ENCODE data around the gene ENPEP. TPM values are rescaled to one million over a fixed set of nuclear protein-coding genes. Genes with fewer than 3 reads are reported as not detected.
"Not testable (repeated sequence)": the region's sequence is repeated elsewhere in the genome, so short reads cannot be mapped to it uniquely, and the experiment has no call there.

Gene ENPEP
- total RNA-seq, 1 donor from 2014 or later = 4.1 TPM

GRCh38 chr4:110480031-110480549 is 4.1 kb downstream of the ENPEP start:
- ATAC-seq = peak; percentile 73
- intact Hi-C loops (cut with DNase I) = no loop called here
- no peak for DNase-seq (ENCODE audit: missing footprints)

DNA sequence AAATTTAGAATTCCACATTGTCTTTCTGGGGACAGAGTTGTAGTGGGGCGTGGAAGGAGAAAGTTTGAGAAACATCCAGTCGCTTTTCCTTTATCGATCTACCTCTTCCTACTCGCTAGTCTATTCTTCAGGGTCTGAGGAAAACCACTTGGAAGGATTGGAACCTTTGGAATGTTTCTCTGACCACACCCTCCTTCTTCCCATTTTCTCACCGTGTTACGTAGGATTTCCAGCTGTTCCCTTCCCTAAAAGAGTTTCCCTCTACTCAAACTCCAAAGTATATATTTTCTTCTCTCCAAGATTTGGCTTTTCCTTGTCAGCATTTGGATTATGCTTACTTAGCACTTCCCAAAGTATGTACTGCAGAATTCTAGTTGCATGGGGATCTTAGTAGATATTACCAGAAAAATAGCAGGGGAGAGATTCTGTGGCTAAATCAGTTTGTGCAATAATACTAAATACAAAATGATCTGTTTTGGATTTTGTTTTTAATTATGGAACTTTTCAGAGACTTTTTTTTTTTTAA is 4.9 kb downstream of the ENPEP start:
- no peak for DNase-seq (ENCODE audit: missing footprints)
- intact Hi-C loops (cut with DNase I) = no loop called here
- no peak for ATAC-seq

DNA sequence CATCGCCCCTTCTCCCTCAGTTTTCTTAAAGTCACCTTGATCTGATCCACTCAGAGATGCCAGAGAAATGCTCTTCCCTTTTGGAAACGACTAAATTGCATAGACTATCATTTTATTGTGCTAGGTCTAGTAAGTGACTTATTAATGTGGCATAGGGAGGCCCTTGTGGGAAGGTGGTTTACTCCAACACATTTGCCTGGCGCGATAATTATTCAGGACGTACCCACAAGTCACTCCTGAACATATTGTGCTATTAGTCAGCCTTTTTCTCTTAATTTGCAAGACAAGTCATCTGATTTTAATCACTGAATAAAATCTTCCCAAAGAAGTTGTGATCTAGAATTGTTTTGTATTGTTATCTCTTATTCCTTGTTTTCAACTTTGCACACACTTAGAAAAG is 7.6 kb downstream of the ENPEP start:
- DNase-seq (ENCODE audit: missing footprints) (no peak), ATAC-seq (no peak)
- intact Hi-C loops (cut with DNase I) = no loop called here

GRCh38 chr4:110484029-110484428 is 8.1 kb downstream of the ENPEP start:
- ATAC-seq (no peak), DNase-seq (ENCODE audit: missing footprints) (no peak)
- intact Hi-C loops (cut with DNase I) = no loop called here

DNA sequence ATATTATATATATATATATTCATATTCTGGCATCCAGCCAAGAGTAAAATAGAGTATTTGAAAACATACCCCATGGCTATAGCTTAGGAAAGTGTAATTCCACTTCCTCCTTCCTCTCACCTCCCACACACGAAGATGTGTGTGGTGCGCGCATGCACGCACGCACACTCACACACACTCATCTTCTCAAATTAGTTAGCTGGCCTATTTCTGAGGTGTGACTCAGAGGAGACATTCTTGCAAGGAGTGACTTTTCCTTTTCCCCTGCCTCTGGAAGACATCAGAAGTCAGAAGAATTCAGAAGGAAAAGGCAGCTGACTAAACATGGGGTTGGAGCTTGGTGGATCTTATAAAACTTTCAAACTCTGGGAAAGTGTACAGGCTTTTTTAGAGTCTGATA is 8.8 kb downstream of the ENPEP start:
- DNase-seq (ENCODE audit: missing footprints) = no peak
- no peak for ATAC-seq
- intact Hi-C loops (cut with DNase I) = no loop called here

- intact Hi-C loops (cut with DNase I) = no loop called here
- DNase-seq (ENCODE audit: missing footprints) (no peak), ATAC-seq (no peak)
Measured at GRCh38 chr4:110485452-110485851, 9.5 kb downstream of the ENPEP start.

DNA sequence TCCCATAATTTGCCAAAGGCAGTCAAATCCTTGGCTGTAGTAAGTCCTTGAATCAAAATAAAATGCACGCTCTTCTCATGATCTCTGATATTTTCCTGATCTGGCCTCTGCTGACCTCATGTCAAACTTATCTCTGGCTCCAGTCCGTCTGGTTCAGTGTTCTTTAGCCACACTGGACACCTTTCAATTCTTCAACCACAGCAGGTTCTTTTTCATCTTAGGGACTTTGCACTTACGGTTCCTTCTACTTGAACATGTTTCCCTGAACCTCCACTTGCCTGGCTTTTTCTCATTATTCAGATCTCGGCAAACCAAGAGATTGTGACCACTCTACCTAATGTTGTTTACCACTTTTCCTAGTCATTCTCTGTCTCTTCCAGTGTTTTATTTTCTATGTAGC is 10.3 kb downstream of the ENPEP start:
- no peak for ATAC-seq

GRCh38 chr4:110486850-110487249 is 10.9 kb downstream of the ENPEP start:
- ATAC-seq; intact Hi-C loops (cut with DNase I); DNase-seq (ENCODE audit: missing footprints): not testable (repeated sequence)

More for the DNA sequence above, 10.3 kb downstream of the ENPEP start:
- no peak for DNase-seq (ENCODE audit: missing footprints)
- intact Hi-C loops (cut with DNase I) = no loop called here

DNA sequence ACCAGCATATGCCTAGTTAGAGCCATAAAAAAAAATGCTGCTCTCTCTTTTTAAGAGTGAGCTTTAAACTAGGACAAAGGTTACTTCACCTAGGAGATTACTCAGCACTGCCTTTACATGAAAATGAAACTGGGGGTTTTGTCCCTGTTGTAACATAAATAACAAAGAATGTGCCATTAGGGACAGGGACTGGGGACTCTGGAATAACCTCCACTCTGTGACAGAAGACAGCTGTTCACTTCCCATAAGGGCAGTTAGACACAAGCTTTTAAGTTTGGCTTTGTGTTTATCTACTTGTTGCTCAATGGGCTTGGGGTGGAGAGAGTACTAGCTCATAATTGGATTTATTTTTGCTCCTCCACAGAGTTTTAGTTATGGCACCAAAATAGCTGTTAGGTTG is 11.9 kb downstream of the ENPEP start:
- intact Hi-C loops (cut with DNase I) = no loop called here
- DNase-seq (ENCODE audit: missing footprints) (no peak), ATAC-seq (peak; percentile 95)

GRCh38 chr4:110489901-110490508 is 14.1 kb downstream of the ENPEP start:
- intact Hi-C loops (cut with DNase I) = no loop called here
- ATAC-seq = no peak
- no peak for DNase-seq (ENCODE audit: missing footprints)

DNA sequence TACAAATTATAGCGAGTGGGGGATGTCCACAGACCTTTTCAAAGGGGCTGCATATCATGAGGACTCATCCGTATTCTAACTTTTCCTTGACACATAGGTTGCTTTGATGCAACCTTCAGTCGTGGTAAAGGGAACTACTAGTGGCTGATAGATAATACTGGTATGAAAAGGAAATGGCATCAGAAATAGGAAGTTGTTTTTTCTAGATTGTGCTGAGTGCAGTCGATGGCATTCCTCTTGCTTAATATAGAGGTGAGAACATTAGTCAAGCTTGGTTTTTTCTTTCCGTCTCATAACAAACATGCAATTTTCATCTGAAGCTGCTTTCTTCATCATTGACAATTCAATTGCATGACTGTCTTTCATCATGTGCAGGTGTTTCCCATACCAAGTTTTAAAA is 16.6 kb downstream of the ENPEP start:
- intact Hi-C loops (cut with DNase I) = no loop called here
- DNase-seq (ENCODE audit: missing footprints) = no peak
- no peak for ATAC-seq

- intact Hi-C loops (cut with DNase I) = no loop called here
- DNase-seq (ENCODE audit: missing footprints) (no peak), ATAC-seq (no peak)
Measured at GRCh38 chr4:110493520-110493919, 17.6 kb downstream of the ENPEP start.

DNA sequence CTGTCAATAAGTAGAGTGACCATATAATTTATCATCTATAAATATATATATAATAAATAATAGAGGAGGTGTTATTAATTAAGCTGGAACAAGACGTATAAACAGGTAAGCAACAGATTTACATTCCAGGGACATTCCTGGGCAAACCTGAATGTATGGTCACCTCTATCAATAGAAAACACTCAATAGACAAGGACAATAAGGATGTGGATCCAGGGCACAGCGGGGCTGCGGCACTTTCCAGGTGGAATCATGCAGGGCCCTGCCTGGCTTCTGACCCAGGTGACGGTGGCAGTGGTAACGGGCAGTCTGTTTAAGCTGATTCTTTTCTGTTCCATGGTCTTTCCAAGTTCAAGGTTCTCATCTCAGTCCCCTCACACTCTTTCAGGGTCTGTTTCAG is 22.5 kb downstream of the ENPEP start:
- intact Hi-C loops (cut with DNase I) = no loop called here

DNA sequence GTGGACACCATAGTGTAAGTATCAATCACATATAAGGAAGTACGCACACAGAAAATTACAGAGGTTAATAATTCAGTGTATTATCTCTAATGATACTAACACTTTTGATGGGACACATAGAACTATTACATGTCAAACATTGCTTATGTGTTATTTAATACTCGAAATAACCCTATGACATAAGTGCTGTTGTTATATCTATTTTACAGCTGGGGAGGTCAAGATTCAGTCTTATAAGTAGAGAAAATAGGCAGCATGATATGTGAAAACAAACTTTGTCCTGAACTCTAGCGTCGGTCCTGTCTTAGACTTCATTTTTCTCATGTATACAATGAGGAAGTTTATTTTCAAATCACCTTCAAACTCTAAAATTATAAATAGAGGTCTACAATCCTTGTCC is 23.2 kb downstream of the ENPEP start:
- no peak for DNase-seq (ENCODE audit: missing footprints)
- intact Hi-C loops (cut with DNase I) = no loop called here
- no peak for ATAC-seq

More for the DNA sequence above, 22.5 kb downstream of the ENPEP start:
- no peak for ATAC-seq
- no peak for DNase-seq (ENCODE audit: missing footprints)

- ATAC-seq = no peak
- DNase-seq (ENCODE audit: missing footprints) = no peak
- intact Hi-C loops (cut with DNase I) = no loop called here
Measured at GRCh38 chr4:110501826-110502225, 25.9 kb downstream of the ENPEP start.

- intact Hi-C loops (cut with DNase I) = no loop called here
- no peak for DNase-seq (ENCODE audit: missing footprints)
- peak; percentile 73 for ATAC-seq
Measured at GRCh38 chr4:110503270-110504083, 27.5 kb downstream of the ENPEP start.

- DNase-seq (ENCODE audit: missing footprints) = no peak
- ATAC-seq = no peak
- intact Hi-C loops (cut with DNase I) = no loop called here
Measured at GRCh38 chr4:110504084-110504435, 28.1 kb downstream of the ENPEP start.

DNA sequence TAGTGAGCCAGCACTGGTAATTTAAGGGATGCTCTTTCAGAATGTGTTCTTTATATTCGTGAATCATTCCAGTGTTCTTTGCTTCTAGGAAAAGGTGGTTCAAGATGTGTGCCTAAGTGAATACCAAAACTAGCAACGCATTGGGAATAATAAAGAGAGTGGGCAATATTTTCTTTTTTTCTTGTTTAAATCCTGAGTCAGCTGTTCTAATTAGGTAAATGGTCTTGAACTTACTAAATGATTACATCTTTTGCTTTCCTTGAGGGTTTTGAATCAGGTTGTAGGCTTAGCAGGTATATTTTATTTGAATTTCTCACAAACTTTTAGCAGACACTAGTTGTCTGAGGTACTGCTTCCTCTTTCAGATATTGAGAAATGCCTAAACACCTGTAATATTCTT is 29.5 kb downstream of the ENPEP start:
- no peak for ATAC-seq
- DNase-seq (ENCODE audit: missing footprints) = no peak
- intact Hi-C loops (cut with DNase I) = no loop called here

DNA sequence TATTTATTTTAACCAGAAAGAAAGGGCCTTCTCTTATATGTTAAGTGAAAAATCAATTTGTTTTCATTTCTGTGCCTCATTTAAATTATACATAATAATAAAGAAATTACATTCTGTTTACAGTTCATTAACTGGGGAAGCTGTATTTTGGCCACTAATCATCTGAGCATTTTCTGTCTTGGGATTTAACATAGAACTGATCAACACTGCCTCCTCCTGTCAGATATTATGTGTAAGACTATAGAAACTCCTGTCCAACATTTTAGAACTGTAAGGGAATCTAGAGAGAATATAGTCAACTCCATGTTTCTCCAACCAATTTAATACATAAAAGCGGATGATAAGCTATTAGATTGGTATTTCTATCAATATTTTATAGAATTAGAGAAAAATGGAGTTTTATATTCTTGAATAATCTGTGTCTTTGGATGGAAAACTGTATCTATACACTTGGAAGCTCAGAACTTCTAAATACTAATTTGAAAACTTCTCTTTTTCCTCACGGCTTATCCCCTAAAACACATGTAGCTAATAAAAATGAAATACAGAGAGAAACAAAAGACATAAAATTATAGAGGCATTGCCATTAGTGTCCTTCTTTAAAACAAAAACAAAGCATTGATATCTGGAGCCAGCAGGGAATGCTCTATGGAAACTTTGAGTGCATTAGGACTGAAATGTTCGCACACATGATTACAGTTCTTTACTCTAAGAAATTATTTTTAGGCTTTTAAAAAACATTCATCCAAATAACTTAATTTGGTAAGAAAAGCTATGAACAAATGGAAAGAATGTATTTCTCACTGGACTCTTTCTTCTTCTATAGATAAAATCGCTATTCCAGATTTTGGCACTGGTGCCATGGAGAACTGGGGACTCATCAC is 33.1 kb downstream of the ENPEP start:
- no peak for DNase-seq (ENCODE audit: missing footprints)
- intact Hi-C loops (cut with DNase I) = loop anchor here (2.0 kb wide), 1 partner anchor 164 kb away; no protein-coding TSS in a partner anchor
- ATAC-seq = peak; percentile 60
